GM19452 (cell line): ENCODE measurements around the gene MED12L.
"Not testable (repeated sequence)": the region's sequence is repeated elsewhere in the genome, so short reads cannot be mapped to it uniquely, and the experiment has no call there.

Experiments
- ATAC-seq: cut with Tn5 transposase; IDR thresholded peaks from one replicate; pipeline ENCODE4 v1.9.1; 2021; ENCODE audit not compliant: unreplicated experiment

The MED12L gene, protein sequence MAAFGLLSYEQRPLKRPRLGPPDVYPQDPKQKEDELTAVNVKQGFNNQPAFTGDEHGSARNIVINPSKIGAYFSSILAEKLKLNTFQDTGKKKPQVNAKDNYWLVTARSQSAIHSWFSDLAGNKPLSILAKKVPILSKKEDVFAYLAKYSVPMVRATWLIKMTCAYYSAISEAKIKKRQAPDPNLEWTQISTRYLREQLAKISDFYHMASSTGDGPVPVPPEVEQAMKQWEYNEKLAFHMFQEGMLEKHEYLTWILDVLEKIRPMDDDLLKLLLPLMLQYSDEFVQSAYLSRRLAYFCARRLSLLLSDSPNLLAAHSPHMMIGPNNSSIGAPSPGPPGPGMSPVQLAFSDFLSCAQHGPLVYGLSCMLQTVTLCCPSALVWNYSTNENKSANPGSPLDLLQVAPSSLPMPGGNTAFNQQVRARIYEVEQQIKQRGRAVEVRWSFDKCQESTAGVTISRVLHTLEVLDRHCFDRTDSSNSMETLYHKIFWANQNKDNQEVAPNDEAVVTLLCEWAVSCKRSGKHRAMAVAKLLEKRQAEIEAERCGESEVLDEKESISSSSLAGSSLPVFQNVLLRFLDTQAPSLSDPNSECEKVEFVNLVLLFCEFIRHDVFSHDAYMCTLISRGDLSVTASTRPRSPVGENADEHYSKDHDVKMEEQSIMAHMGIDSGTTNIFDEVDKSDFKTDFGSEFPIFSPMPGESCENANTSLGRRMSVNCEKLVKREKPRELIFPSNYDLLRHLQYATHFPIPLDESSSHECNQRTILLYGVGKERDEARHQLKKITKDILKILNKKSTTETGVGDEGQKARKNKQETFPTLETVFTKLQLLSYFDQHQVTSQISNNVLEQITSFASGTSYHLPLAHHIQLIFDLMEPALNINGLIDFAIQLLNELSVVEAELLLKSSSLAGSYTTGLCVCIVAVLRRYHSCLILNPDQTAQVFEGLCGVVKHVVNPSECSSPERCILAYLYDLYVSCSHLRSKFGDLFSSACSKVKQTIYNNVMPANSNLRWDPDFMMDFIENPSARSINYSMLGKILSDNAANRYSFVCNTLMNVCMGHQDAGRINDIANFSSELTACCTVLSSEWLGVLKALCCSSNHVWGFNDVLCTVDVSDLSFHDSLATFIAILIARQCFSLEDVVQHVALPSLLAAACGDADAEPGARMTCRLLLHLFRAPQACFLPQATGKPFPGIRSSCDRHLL (N-terminal part only)

DNA sequence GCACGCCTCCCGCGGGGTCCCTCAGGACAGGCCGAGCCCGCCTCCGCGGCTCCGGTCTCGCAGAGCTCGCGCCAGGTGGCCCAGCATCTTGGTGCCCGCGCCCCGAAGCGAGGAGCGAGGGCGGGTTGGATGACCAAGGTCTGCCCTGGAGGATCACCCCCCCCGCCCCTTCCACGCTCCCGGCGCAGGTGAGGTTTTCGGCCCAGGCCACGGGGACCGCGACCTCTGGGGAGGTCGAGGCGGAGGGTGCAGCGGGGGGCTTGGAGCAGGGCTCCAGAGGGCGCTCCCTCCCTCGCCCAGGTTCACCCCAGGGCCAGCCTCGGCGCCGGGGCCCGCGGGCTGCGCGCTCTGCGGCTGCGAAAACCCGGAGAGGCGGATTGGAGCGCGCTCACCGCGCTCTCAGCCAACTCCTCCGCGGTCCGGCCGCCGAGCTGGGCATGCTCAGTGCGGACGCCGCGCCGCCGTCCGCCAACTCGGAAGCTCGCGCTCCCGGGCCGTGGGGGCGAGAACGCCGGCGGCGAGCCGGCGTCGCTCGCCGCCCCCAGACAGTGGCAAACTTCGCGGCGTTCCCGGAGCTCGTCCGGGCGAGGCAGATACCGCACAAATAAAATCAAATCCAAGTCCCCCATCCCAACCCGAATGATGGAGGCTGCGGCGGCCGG is at the start of gene MED12L:
TSS of gene MED12L (plus strand) at position 438 of the 662 bp plus-strand sequence. CDS start 1,263 bp downstream, outside the sequence.
- ATAC-seq = peak; percentile 71

- ATAC-seq = no peak
Measured at GRCh38 chr3:151037746-151038477, 47.6 kb upstream of the MED12L start.

GRCh38 chr3:151044706-151045105 is 40.8 kb upstream of the MED12L start:
- ATAC-seq = no peak

DNA sequence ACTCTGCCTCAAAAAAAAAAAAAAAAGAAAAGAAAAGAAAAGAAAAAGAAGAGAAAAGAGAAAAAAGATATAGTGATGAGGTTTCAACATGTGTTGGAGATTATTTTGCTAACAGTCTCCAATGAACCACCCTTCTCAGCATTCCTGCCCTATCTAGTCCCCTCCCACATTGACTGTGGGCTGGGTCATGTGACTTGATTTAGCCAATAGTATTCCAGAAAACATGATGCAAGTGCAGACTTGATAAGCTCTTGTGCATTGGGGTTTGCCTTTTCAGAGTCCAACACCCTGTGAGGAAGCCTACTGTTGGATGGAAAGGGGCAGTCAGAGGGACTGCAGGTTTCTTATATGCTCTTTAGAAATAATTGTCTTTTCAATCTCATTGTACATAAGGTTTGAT is 37.8 kb upstream of the MED12L start:
- no peak for ATAC-seq

DNA sequence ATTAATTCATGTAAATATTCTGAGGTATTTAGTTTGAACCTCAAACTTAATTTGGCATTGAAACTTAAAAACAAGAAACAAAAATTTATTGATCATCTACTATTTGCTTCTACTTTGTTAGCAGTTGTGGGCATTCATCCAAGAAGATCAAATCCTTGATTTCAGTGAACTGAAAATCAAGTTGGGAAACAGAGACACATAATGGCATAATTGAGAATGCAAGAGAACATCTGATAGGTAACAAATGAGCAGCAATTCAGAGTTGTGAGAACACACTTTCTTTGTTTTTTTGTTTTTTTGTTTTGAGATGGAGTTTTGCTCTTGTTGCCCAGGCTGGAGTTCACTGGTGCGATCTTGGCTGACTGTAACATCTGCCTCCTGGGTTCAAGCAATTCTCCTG is 33.9 kb upstream of the MED12L start:
- ATAC-seq = no peak

DNA sequence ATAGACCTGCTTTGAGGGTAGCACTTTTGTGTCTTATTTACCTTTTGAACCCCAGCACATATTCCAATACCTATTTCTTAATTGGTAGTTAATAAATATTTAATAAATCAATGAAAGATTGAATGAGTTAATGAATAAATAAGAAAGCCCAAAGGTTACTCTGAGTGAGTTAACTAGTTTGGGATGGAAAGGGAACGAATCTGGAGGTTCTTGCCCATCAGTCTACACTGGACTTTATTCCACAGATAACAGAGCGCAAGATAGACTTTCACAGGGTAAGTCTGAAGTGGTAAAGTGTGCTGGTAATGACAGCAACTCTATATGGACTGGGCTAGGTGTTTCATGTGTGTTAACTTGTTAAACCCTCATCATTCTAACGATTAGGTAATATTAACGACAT is 33.1 kb upstream of the MED12L start:
- no peak for ATAC-seq

GRCh38 chr3:151052756-151053155 is 32.7 kb upstream of the MED12L start:
- no peak for ATAC-seq

- ATAC-seq = no peak
Measured at GRCh38 chr3:151058740-151059139, 26.7 kb upstream of the MED12L start.

GRCh38 chr3:151062611-151063010 is 22.9 kb upstream of the MED12L start:
- no peak for ATAC-seq

GRCh38 chr3:151067158-151067557 is 18.3 kb upstream of the MED12L start:
- no peak for ATAC-seq

DNA sequence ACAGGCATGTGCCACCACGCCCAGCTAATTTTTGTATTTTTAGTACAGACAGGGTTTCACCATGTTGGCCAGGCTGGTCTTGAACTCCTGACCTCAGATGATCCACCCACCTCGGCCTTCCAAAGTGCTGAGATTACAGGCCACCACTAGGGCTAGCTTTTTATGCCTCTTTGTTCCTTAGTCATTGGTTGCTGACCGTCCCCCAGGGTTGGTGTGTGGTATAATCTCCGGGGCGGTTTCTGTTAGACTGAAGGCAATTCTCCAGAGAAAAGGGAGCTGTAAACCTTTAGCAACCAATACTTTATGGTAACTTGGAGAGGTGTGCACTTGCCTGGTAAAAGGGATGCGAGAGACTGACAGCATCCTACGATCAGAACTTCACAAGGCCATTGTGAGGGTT is 12.6 kb upstream of the MED12L start:
- ATAC-seq = not testable (repeated sequence)

GRCh38 chr3:151074256-151074655 is 11.2 kb upstream of the MED12L start:
- ATAC-seq = no peak

DNA sequence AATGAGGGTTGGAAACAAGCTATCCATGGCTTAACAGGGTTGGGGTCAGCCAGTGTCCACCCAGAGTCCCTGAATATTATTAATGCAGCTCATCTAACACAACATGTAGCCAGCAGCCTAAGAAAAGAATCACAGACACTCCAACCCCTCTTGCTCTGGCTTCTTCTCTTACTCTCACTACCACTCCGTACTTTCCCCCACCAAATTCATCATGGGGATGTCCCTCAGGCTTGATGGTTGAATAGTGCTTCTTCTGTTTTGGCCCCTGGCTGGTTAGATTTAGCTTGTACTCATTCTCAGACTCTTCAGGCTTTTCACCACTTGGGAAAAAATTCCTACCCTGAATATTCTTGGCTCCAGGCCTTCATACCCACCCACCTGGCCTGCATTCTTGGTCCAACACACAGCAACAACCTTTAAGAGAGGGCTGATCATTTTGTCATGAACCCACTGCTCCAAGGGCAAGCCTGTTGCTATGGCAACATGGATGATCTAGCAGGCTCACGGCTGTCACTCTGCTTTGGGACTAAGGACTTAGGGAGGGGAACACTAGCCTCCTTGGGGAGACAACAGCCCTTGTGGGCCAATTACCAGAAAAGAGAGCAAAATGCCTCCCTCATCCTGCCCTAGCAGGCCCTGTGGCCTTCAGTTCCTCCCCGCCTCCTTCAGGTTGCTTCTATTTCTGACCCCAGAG is 9.4 kb upstream of the MED12L start:
- no peak for ATAC-seq

- no peak for ATAC-seq
Measured at GRCh38 chr3:151076626-151077025, 8.8 kb upstream of the MED12L start.

DNA sequence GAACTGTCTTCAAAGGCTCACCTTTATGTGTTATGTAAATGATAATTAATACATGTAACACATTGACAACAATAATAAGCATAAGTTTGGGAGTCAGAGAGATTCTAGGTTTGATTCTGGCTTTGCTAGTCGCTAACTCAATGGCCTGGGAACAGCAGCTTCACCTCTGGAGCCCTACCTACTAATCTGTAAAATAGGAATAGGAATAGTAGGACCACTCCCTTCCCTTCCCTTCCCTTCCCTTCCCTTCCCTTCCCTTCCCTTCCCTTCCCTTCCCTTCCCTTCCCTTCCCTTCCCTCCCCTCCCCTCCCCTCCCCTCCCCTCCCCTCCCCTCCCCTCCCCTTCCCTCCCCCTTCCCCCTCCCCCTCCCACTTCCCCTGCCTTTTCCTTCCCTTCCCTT is 4.4 kb upstream of the MED12L start:
- ATAC-seq = not testable (repeated sequence)

GRCh38 chr3:151082880-151083838 is 2.3 kb upstream of the MED12L start:
- ATAC-seq = no peak

GRCh38 chr3:151084893-151085226 is 604 bp upstream of the MED12L start:
- no peak for ATAC-seq

- ATAC-seq = peak; percentile 26
Measured at GRCh38 chr3:151085889-151086483, 522 bp downstream of the MED12L start.
